ENCODE data around the gene BLZF1.
"Not testable (repeated sequence)": the region's sequence is repeated elsewhere in the genome, so short reads cannot be mapped to it uniquely, and the experiment has no call there.

Gene BLZF1

DNA sequence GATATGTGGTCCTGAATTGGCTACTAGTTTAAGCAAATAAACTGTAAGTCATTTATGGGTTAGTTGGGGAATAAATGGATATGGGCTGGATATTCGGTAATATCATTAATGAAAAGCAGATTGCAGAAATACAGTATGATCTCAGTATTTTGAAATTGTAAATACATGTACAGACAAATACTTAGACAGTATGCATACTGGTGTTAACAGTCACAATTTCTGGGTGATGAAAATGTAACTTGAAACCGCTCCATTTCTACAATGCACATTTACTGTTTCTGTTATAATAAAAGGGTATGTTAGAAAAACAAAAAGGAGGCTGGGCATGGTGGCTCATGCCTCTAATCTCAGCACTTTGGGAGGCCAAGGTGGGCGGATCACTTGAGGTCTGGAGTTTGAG, 28.0 kb downstream of the BLZF1 start:
- no peaks in the 10 kb centered on the region for H3K9me3 ChIP-seq (replicated peaks; ENCODE audit: insufficient read depth, low read length)
- no peaks in the 10 kb centered on the region for H3K36me3 ChIP-seq (replicated peaks; ENCODE audit: insufficient read depth, low read length)
- no peak for DNase-seq
- H3K27me3 ChIP-seq (replicated peaks; ENCODE audit: insufficient read depth, low read length), result no peaks in the 10 kb centered on the region
- H3K27ac ChIP-seq (ENCODE audit: low read length), result no peak overlapping the region
- H3K9ac ChIP-seq (ENCODE audit: low read length), result no peak overlapping the region
- H2AFZ ChIP-seq (ENCODE audit: low read length), result no peak overlapping the region
- no peaks in the 10 kb centered on the region for H4K20me1 ChIP-seq (ENCODE audit: insufficient read depth, low read length)
- TF ChIP-seq EZH2phosphoT487 (IDR thresholded peaks at IDR 0.05; ENCODE audit: low read length) (no peak), EZH2 (optimal IDR thresholded peaks at IDR 0.05; ENCODE audit: low read depth, low read length) (no peak)
- TF ChIP-seq, protein P1, sequence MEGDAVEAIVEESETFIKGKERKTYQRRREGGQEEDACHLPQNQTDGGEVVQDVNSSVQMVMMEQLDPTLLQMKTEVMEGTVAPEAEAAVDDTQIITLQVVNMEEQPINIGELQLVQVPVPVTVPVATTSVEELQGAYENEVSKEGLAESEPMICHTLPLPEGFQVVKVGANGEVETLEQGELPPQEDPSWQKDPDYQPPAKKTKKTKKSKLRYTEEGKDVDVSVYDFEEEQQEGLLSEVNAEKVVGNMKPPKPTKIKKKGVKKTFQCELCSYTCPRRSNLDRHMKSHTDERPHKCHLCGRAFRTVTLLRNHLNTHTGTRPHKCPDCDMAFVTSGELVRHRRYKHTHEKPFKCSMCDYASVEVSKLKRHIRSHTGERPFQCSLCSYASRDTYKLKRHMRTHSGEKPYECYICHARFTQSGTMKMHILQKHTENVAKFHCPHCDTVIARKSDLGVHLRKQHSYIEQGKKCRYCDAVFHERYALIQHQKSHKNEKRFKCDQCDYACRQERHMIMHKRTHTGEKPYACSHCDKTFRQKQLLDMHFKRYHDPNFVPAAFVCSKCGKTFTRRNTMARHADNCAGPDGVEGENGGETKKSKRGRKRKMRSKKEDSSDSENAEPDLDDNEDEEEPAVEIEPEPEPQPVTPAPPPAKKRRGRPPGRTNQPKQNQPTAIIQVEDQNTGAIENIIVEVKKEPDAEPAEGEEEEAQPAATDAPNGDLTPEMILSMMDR (IDR thresholded peaks at IDR 0.05; ENCODE audit: low read length), result no peak
- H3K79me2 ChIP-seq (ENCODE audit: low read length), result no peaks in the 10 kb centered on the region
- H3F3A ChIP-seq (ENCODE audit: insufficient read depth, low read length), result no peaks in the 10 kb centered on the region
- no peak overlapping the region for H3K4me3 ChIP-seq (ENCODE audit: low read length)
- H3K9me2 ChIP-seq (replicated peaks; ENCODE audit: insufficient read depth, low read length), result no peaks in the 10 kb centered on the region
- no peaks in the 10 kb centered on the region for H3K4me1 ChIP-seq (ENCODE audit: low read length)
- no peak overlapping the region for H3K4me2 ChIP-seq (ENCODE audit: low read depth, low read length)

DNA sequence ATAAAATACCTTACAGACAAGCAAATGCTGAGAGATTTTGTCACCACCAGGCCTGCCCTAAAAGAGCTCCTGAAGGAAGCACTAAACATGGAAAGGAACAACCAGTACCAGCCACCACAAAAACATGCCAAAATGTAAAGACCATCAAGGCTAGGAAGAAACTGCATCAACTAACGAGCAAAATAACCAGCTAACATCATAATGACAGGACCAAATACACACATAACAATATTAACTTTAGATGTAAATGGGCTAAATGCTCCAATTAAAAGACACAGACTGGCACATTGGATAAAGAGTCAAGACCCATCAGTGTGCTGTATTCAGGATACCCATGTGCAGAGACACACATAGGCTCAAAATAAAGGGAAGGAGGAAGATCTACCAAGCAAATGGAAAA, 34.6 kb downstream of the BLZF1 start:
- H3K79me2 ChIP-seq (ENCODE audit: low read length); H3F3A ChIP-seq (ENCODE audit: insufficient read depth, low read length); H3K9me2 ChIP-seq (replicated peaks; ENCODE audit: insufficient read depth, low read length); DNase-seq; H3K36me3 ChIP-seq (replicated peaks; ENCODE audit: insufficient read depth, low read length); H3K9me3 ChIP-seq (replicated peaks; ENCODE audit: insufficient read depth, low read length); H3K27me3 ChIP-seq (replicated peaks; ENCODE audit: insufficient read depth, low read length); H3K27ac ChIP-seq (ENCODE audit: low read length); H4K20me1 ChIP-seq (ENCODE audit: insufficient read depth, low read length); H3K9ac ChIP-seq (ENCODE audit: low read length); H3K4me3 ChIP-seq (ENCODE audit: low read length); H3K4me2 ChIP-seq (ENCODE audit: low read depth, low read length); H2AFZ ChIP-seq (ENCODE audit: low read length); H3K4me1 ChIP-seq (ENCODE audit: low read length): not testable (repeated sequence)

DNA sequence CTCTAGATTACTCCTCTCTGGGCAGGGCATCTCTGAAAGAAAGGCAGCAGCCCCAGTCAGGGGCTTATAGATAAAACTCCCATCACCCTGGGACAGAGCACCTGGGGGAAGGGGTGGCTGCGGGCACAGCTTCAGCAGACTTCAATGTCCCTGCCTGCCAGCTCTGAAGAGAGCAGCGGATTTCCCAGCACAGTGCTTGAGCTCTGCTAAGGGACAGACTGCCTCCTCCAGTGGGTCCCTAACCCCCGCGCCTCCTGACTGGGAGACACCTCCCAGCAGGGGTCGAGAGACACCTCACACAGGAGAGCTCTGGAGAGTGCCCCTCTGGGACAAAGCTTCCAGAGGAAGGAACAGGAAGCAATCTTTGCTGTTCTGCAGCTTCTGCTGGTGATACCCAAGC, 40.3 kb downstream of the BLZF1 start:
- not testable (repeated sequence) for H3K36me3 ChIP-seq (replicated peaks; ENCODE audit: insufficient read depth, low read length); H4K20me1 ChIP-seq (ENCODE audit: insufficient read depth, low read length); H3K9me3 ChIP-seq (replicated peaks; ENCODE audit: insufficient read depth, low read length); H3K4me3 ChIP-seq (ENCODE audit: low read length); H3K4me1 ChIP-seq (ENCODE audit: low read length); H3K9ac ChIP-seq (ENCODE audit: low read length); H2AFZ ChIP-seq (ENCODE audit: low read length); H3K27ac ChIP-seq (ENCODE audit: low read length); H3K4me2 ChIP-seq (ENCODE audit: low read depth, low read length); H3K79me2 ChIP-seq (ENCODE audit: low read length); DNase-seq; H3K9me2 ChIP-seq (replicated peaks; ENCODE audit: insufficient read depth, low read length); H3F3A ChIP-seq (ENCODE audit: insufficient read depth, low read length); H3K27me3 ChIP-seq (replicated peaks; ENCODE audit: insufficient read depth, low read length)

DNA sequence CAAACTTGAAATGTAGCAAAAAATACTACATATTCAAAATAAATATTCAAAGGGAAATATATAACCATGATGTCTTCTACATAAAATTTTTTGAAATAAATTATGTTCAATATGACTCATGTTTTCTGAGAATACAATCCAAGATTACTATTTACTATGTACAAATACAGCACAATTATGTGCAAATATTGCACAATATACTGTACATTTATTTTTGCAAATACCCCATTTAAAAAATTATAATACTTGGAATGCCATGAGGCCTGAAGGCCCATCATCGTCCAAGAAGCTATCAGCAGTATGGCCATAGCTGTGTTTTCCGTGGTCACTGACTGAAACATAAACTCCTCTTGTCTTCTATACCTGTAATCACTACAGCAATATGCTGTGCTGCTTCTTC, 47.0 kb downstream of the BLZF1 start:
- TF ChIP-seq, protein P1 (IDR thresholded peaks at IDR 0.05; ENCODE audit: low read length), result no peak
- no peak for TF ChIP-seq EZH2phosphoT487 (IDR thresholded peaks at IDR 0.05; ENCODE audit: low read length)
- no peak for TF ChIP-seq EZH2 (optimal IDR thresholded peaks at IDR 0.05; ENCODE audit: low read depth, low read length)
- no peak overlapping the region for H3K4me3 ChIP-seq (ENCODE audit: low read length)
- no peaks in the 10 kb centered on the region for H3K27me3 ChIP-seq (replicated peaks; ENCODE audit: insufficient read depth, low read length)
- H4K20me1 ChIP-seq (ENCODE audit: insufficient read depth, low read length), result no peaks in the 10 kb centered on the region
- H3K4me1 ChIP-seq (ENCODE audit: low read length), result no peaks in the 10 kb centered on the region
- no peaks in the 10 kb centered on the region for H3K79me2 ChIP-seq (ENCODE audit: low read length)
- H3F3A ChIP-seq (ENCODE audit: insufficient read depth, low read length), result no peaks in the 10 kb centered on the region
- no peak overlapping the region for H2AFZ ChIP-seq (ENCODE audit: low read length)
- no peak overlapping the region for H3K4me2 ChIP-seq (ENCODE audit: low read depth, low read length)
- H3K9ac ChIP-seq (ENCODE audit: low read length), result no peak overlapping the region
- DNase-seq, result no peak
- no peaks in the 10 kb centered on the region for H3K36me3 ChIP-seq (replicated peaks; ENCODE audit: insufficient read depth, low read length)
- no peaks in the 10 kb centered on the region for H3K9me2 ChIP-seq (replicated peaks; ENCODE audit: insufficient read depth, low read length)
- no peak overlapping the region for H3K27ac ChIP-seq (ENCODE audit: low read length)
- H3K9me3 ChIP-seq (replicated peaks; ENCODE audit: insufficient read depth, low read length), result no peaks in the 10 kb centered on the region

Measured in MM.1S (cell line).